MM.1S (cell line): ENCODE results near the gene TM7SF3.

Experiments
- DNase-seq: peaks from one replicate; pipeline ENCODE4 v3.0.0-alpha.2; 2015
- H2AFZ ChIP-seq: fragments of 300-600 bp; sonication (generic); 2 replicates; pipeline ENCODE4 v1.6.0; 2016; ENCODE audit warnings: antibody characterized with exemption, low read length
- H3F3A ChIP-seq: fragments of 300-600 bp; sonication (generic); 2 replicates; pipeline ENCODE4 v1.6.1; 2016; ENCODE audit warnings: mild to moderate bottlenecking, antibody characterized with exemption, low read length, moderate library complexity, mixed read lengths; ENCODE audit not compliant: insufficient read depth
- H3K27ac ChIP-seq: fragments of 300-600 bp; sonication (generic); 2 replicates; pipeline ENCODE4 v1.5.1; 2016; ENCODE audit warnings: mild to moderate bottlenecking, low read length
- H3K27me3 ChIP-seq: fragments of 300-600 bp; sonication (generic); replicated peaks from 2 replicates; pipeline ENCODE4 v1.6.0; 2016; ENCODE audit warnings: low read length; ENCODE audit not compliant: insufficient read depth
- H3K36me3 ChIP-seq: fragments of 300-600 bp; sonication (generic); replicated peaks from 2 replicates; pipeline ENCODE4 v1.6.1; 2016; ENCODE audit warnings: mild to moderate bottlenecking, low read length, mixed read lengths; ENCODE audit not compliant: insufficient read depth
- H3K4me1 ChIP-seq: fragments of 300-600 bp; sonication (generic); 2 replicates; pipeline ENCODE4 v1.6.1; 2016; ENCODE audit warnings: low read length, mixed read lengths
- H3K4me2 ChIP-seq: fragments of 300-600 bp; sonication (generic); 2 replicates; pipeline ENCODE4 v1.6.0; 2016; ENCODE audit warnings: low read depth, low read length
- H3K4me3 ChIP-seq: fragments of 300-600 bp; sonication (generic); 2 replicates; pipeline ENCODE4 v1.5.1; 2016; ENCODE audit warnings: low read length, mixed read lengths
- H3K79me2 ChIP-seq: fragments of 300-600 bp; sonication (generic); 2 replicates; pipeline ENCODE4 v1.6.1; 2016; ENCODE audit warnings: mixed run types, low read length, mixed read lengths
- H3K9ac ChIP-seq: fragments of 300-600 bp; sonication (generic); 2 replicates; pipeline ENCODE4 v1.6.1; 2016; ENCODE audit warnings: low read length, mixed read lengths
- H3K9me2 ChIP-seq: fragments of 300-600 bp; sonication (generic); replicated peaks from 2 replicates; pipeline ENCODE4 v1.6.1; 2016; ENCODE audit warnings: mild to moderate bottlenecking, low read length, mixed read lengths; ENCODE audit not compliant: insufficient read depth
- H3K9me3 ChIP-seq: fragments of 300-600 bp; sonication (generic); replicated peaks from 2 replicates; pipeline ENCODE4 v1.6.1; 2016; ENCODE audit warnings: mild to moderate bottlenecking, low read length, mixed read lengths; ENCODE audit not compliant: insufficient read depth
- H4K20me1 ChIP-seq: fragments of 300-600 bp; sonication (generic); 2 replicates; pipeline ENCODE4 v1.6.1; 2016; ENCODE audit warnings: mild to moderate bottlenecking, low read length, moderate library complexity, mixed read lengths; ENCODE audit not compliant: insufficient read depth
- CTCF ChIP-seq: fragments of 300-600 bp; sonication (generic); IDR thresholded peaks from 2 replicates; pipeline ENCODE4 v1.5.1; 2016; ENCODE audit warnings: antibody characterized with exemption, low read length, mixed read lengths
- EZH2 ChIP-seq: fragments of 300-600 bp; sonication (generic); optimal IDR thresholded peaks from 2 replicates; pipeline ENCODE3; 2017; ENCODE audit warnings: low read depth, mild to moderate bottlenecking, antibody characterized with exemption, low read length, mixed read lengths
- EZH2phosphoT487 ChIP-seq: fragments of 300-600 bp; sonication (generic); IDR thresholded peaks from 2 replicates; pipeline ENCODE4 v1.6.1; 2018; ENCODE audit warnings: antibody characterized with exemption, low read length

Gene TM7SF3

GRCh38 chr12:27014085-27014858, at the start of gene TM7SF3:
TM7SF3 (minus strand) TSS chr12:27014384; CDS start chr12:27014168, 216 bp downstream.
- H3K9me3 ChIP-seq: no peaks in the 10 kb centered on the region
- H2AFZ ChIP-seq: peak within 1 kb of the TSS; percentile 87
- H3F3A ChIP-seq: peaks cover 13% of the 10 kb centered on the region
- H3K36me3 ChIP-seq: no peaks in the 10 kb centered on the region
- DNase-seq: peak; percentile 97
- no peaks in the 10 kb centered on the region for H4K20me1 ChIP-seq
- no peak for TF ChIP-seq EZH2
- TF ChIP-seq CTCF: peak; percentile 90
- no peak for TF ChIP-seq EZH2phosphoT487
- no peaks in the 10 kb centered on the region for H3K9me2 ChIP-seq
- H3K4me1 ChIP-seq: peaks cover 23% of the 10 kb centered on the region
- H3K4me3 ChIP-seq: peak within 1 kb of the TSS; percentile 91
- H3K79me2 ChIP-seq: peaks cover 36% of the 10 kb centered on the region
- H3K27ac ChIP-seq: peak within 1 kb of the TSS; percentile 95
- no peaks in the 10 kb centered on the region for H3K27me3 ChIP-seq
- H3K9ac ChIP-seq: peak within 1 kb of the TSS; percentile 81
- H3K4me2 ChIP-seq: peak within 1 kb of the TSS; percentile 97

- TF ChIP-seq CTCF: no peak
- no peak for TF ChIP-seq EZH2phosphoT487
- no peak for TF ChIP-seq EZH2
- H3K4me2 ChIP-seq: no peak overlapping the region
- no peak overlapping the region for H3K4me3 ChIP-seq
- H4K20me1 ChIP-seq: no peaks in the 10 kb centered on the region
- H3K9me3 ChIP-seq: no peaks in the 10 kb centered on the region
- H3K36me3 ChIP-seq: no peaks in the 10 kb centered on the region
- no peaks in the 10 kb centered on the region for H3K4me1 ChIP-seq
- no peak overlapping the region for H2AFZ ChIP-seq
- H3K9ac ChIP-seq: no peak overlapping the region
- no peaks in the 10 kb centered on the region for H3K27me3 ChIP-seq
- H3K79me2 ChIP-seq: no peaks in the 10 kb centered on the region
- H3F3A ChIP-seq: no peaks in the 10 kb centered on the region
- H3K27ac ChIP-seq: no peak overlapping the region
- H3K9me2 ChIP-seq: no peaks in the 10 kb centered on the region
- no peak for DNase-seq
These were observed 49.2 kb upstream of the TM7SF3 start for GRCh38 chr12:27063250-27063851.

GRCh38 chr12:27061317-27061716, 47.1 kb upstream of the TM7SF3 start:
- Histone ChIP-seq H3K36me3 (no peaks in the 10 kb centered on the region), H3K4me1 (no peaks in the 10 kb centered on the region), H3K79me2 (no peaks in the 10 kb centered on the region), H3K27me3 (no peaks in the 10 kb centered on the region), H3K4me2 (no peak overlapping the region), H3K9ac (no peak overlapping the region), H3K4me3 (no peak overlapping the region), H3K9me3 (no peaks in the 10 kb centered on the region), H3F3A (no peaks in the 10 kb centered on the region), H3K9me2 (no peaks in the 10 kb centered on the region), H2AFZ (no peak overlapping the region), H3K27ac (no peak overlapping the region), H4K20me1 (no peaks in the 10 kb centered on the region)
- no peak for DNase-seq
- no peak for TF ChIP-seq CTCF
- no peak for TF ChIP-seq EZH2
- TF ChIP-seq EZH2phosphoT487: no peak
